GM18526 (cell line): ENCODE results near the gene KRT15.

Experiments used
- POLR2A ChIP-seq: IDR thresholded peaks from 3 replicates; pipeline ENCODE4 v1.6.1; 2011; ENCODE audit not compliant: insufficient read length; ENCODE audit errors: extremely low read depth

KRT15 gene

DNA sequence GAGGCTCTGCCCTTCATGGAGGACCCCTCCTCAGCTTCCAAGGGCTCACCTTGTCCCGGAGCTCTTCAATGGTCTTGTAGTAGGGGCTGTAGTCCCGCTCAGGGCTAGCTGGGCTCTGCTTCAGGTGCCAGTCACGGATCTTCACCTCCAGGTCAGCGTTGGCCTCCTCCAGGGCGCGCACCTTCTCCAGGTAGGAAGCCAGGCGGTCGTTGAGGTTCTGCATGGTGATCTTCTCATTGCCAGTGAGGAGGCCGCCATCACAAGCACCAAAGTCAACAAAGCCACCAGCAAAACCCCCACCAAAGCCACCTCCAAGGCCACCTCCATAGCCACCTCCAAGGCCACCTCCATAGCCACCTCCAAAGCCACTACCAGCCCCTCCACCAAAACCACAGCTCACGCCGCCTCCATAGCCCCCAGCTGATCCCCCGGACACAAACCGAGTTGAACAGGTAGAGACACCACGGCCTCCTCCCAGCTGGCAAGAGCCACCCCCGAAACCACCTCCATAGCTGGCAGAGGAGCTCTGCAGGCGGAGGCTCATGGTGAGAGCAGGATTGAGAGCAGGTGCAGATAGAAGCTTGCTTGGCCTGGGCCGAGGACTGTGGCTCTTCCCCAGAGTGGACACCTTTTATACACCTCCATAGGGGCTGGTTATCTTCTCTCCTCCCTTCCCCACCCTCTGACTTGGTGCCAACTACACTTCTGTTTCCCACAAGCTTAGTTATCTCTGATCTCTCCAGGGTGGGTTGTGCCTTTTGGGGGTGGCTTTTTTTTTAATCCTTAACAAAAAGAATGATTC, 13.5 kb downstream of the KRT15 start, which contains the start of gene KRT13:
Gene KRT13 (minus strand): TSS at position 606 of the 802 bp plus-strand sequence. CDS start 62 bp downstream, at position 544.
- TF ChIP-seq POLR2A, result no peak

DNA sequence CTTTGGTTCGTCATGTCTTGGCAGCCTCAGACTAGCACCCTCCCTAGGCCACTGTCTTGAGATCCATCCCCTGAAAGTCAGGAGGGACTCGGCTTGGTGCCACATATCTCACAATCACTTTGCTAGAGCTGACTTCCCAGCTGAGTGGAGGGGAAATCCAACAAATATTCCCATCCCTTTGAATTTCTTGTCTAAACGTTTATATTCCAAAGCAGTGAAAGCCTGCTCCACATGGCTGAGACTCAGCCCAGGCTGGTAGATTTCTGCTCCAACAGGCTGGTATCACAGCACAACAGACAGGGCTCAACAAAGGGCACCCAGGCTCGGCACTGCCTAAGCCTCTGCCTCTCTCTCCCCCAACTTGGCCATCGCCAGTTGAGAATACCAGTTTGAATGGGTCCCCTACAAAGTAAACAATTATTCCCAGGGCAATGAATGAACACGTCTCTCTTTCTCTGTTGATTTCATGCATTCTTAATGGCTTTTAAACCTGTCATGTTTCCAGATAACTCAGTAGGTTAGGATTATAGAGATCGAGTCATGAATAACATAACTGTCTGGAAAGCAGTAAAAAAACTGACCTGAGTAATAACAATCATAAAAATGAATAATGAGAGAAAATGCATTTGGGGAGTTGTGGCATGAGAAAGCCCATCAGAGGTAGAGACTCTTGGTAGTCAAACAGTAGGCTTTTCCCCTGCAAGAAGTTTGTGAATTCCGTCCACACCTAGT, 14.3 kb downstream of the KRT15 start:
- no peak for TF ChIP-seq POLR2A

DNA sequence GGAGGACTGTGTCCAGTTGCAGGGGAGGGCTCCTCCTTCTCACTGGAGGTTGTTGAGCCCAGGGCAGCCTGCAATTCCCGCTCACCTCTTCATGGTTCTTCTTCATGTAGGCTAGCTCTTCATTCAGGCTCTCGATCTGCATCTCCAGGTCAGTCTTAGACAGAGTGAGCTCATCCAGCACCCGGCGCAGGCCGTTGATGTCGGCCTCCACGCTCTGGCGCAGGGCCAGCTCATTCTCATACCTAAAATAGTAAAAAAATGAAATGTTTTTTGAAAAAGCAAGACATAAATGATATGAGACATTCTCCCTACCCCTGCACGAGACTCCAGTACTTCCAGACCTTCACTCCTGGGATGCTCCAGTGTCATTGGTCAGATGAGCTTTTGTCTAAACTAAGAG, 15.5 kb downstream of the KRT15 start:
- TF ChIP-seq POLR2A, result no peak

DNA sequence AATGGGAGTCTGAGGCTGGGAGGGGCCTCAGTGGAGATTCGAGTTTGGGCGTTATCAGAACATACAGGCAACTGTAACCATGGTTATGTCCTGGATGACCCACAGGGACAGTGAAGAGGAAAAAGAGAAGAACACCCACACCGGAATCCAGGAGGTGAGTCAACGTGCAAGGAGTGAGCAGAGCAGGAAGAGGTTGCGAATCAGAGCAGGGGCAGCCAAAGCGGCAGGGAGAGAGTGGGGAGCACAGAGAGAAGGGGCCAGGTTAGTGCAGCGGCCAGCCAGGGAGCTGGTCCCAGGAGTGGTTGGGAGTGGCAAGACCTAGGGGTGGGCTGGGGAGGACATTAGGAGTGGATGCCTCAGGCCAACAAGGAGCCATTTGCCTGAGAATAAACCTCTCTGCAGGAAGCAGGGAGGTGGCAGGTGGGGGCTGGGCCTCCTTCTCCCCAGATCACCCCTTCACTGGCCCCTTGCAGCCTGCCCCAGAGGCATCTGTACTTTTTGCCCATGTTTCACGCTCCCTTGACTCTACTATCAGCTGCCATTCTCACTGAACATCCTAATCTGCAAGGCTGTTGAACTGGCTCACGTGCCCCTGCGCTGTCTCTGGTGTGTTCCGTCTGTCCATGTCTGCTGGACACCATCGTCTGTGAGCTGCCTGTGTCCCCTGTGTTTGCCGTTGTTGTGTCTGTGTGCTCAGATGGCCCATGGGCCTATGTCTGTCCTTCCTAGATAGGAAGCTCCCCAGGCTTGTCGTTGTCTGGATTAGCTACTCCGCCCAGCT, 18.4 kb downstream of the KRT15 start:
- no peak for TF ChIP-seq POLR2A

DNA sequence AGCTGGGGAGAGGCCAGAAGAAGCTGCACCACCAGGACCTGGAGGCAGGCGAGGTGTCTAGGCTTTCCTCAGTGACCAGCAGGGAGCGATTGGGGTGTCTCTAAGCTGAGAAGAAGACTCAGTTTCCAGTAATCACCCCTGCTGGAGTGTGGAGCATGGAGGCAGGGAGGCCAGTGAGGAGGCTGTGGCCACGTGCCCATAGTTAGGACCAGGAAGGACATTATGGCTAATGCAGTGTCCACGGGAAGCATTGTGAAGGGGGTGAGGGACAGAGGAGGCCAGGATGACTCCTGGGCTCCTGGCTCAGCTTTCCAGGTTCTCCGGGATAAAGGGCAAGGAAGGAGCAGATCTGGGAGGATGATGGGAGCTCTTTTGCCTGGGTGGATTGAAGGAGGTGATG, 19.0 kb downstream of the KRT15 start:
- TF ChIP-seq POLR2A, result no peak

DNA sequence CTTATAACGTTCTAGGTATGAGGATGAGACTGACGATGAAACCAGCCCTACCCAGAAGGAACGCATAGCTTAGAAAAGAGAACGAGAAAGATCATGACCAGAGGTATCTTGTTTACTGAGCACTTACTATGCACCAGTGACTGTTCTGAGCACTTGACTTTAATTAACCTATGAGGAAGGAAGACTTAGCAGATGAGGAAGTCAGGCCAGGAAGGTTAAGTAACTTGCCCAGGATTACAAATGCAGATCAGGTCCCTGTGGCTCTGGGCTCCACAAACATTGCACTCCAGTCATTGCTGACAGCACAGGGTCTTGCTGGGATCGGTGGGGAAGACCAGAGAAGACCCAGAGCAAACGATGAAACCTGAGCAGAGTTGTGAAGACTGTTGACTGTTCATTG, 20.4 kb downstream of the KRT15 start:
- TF ChIP-seq POLR2A, result no peak

DNA sequence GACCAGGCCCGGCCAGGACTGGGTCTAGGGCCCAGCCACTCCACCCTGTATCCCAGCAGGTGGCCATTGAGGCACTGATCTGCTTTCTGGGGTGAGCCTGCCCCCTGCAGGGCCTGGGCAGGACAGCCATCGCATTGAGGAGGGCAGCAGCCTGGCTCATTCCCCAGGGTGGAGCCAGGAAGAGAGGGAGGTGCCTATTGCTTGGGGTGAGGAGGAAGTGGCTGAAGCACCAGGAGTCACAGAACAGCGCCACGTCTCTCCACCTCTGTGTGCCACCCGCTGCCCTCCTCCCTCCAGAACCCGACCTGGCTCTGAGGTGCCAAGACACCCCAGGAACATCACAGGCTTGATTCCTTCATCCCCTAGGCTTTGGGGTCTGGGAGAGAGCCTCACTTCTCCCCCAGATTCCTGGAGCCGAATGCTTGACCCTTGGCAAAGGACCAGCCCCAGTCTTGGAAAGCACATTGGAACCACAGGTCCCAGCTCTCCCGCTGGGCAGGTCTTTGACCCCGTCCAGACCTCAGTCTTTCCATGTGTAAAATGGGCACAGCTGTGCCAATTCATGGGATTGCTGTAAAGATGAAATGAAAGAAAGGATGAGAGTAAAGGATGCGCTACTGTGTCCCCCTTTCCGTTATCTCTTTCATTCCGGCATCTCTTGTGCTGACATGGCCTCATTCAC, 21.7 kb downstream of the KRT15 start:
- no peak for TF ChIP-seq POLR2A

DNA sequence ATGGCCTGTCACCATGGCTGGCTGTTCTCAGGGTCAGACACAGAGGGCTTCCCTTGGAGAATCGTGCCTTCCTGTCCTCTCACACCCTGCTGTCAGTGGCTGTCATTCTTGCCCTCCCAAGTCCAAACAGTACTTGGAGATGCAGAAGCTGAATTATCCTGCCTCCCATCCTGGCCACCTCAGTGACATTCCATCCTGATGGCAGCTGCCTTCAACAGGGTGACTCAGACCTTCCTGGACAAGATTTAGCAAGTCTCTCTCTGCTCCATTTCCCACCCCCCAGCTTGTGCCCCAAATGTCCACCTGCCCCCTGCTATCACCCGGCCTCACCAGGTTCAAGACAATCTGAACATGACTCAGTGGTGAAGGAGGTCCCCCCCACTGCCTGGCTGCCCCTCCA, 24.2 kb downstream of the KRT15 start:
- no peak for TF ChIP-seq POLR2A

DNA sequence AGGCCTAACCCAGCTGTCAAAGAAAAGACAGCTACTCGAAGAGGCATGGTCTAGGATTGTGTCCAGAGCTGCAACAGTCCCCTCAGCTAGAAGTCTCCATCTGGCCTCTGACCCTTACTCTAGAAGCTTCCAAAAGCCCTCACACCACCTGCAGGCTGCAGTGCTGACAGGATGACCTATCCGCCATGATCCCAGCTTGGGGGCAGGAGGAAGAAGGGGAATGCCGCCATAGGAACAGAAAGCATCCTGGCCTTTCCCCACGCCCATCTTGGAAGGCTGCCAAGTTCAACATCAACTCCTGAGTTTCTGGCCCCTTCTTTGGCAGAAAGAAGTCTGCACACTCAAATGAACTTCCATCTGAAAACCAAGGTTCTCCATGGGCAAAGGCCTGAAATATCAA, 25.9 kb downstream of the KRT15 start:
- TF ChIP-seq POLR2A, result no peak

DNA sequence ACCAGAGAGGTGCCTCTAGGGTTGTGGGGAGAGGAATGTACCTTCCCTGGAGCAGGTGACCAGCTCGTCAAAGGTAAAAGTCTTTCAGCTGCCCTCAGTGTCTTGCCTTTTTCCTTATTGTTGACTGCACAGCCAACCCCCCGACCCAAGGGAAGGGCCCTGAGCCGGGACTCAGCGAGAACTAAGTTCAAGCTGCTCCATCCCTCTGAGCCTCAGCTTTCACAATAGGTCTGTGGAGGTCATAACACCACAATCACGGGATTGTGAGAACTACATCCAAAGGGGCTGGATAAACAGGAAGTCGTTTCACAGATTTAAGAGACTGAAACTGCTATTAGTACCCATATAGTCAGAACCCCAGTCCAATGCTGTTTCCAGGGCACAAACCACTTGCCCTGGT, 26.3 kb downstream of the KRT15 start:
- no peak for TF ChIP-seq POLR2A

DNA sequence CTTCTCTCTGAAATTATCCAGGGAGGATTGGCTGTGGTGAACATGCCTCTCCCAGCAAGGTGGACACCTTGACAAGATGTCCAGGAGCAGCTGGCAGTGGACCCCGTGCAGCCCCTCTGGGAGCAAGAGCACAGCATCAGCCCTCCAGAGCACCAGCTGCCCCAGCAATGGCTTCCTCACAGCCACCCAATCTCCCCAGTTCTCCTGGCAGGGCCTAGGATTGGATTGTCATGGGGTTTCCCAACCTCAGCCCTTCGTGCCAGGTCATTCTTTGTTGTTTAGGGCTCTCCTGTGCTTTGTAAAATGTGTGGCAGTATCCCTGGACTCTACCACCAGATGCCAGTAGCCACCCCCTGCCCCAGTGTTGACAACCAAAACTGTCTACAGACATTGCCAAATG, 27.2 kb downstream of the KRT15 start:
- TF ChIP-seq POLR2A, result no peak

DNA sequence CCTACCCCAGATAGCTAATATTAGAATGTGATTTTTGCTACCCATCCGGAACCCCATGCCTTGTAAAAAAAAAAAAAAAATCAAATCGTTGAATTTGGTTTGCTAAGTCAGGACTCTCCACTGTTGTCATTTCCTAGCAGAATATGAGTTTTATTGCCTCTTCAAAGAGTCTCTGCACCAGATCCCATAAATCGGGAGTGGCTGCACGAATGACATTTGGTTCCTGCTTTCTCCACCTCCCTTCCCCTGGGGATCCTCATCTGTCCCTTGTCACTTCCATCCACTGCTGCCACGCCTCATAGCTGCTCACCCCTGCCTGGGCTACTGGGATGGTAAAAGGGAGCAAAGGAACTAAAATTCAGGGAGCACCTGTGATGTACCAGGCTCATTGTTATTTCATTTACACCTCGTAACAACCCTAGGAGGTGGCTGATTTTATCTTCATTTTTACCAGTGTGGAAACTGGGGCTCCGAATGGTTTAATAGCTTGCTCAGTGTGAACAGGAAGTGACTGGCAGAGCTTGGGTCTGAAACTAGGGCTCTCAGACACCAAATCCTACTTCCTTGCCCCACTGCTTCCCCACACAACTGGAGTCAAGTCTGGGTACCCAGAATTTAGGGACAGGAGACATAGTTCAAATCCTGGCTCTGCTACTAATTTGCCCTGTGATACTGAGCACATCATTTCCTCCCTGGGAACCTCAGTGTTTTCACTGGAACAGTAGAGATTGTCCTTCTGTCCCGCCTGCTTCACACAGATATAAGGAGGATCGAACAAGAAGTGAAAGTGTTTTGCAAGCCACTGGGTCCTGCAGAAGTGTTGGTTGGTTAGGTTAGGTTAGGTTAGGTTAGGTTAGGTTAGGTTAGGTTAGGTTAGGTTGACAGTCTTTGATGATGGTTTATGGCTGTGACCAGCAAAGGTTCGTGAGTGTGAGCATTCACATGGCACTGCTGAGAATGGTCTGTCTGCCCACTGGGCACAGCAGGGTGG, 28.4 kb downstream of the KRT15 start:
- no peak for TF ChIP-seq POLR2A

DNA sequence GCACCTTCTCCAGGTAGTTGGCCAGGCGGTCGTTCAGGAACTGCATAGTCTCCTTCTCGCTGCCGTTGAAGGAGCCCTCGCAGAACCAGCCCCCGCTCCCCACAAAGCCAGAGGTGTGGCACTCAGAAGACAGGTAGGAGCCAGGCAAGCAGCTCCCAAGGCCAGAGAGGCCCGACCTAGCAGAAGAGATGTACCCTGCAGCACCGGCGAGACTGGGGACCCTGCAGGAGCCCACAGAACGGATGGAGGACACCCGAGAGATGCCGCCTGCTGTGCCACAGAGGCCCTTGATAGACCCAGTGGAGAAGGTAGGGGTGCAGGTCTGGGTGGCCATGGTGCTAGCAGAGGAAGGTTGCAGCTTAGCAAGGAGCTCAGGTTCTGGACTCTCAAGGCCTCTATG, 29.2 kb downstream of the KRT15 start, which contains the start of gene KRT36:
Gene KRT36 (minus strand): TSS at position 380 of the 400 bp plus-strand sequence. CDS start 46 bp downstream, at position 334.
- no peak for TF ChIP-seq POLR2A
